Stimulated activated CD4-positive, alpha-beta T cell treated with anti-CD3 and anti-CD28 coated beads, Interleukin-1b, Interleukin-23, amount 100 ng/mL, for 24 hours (primary cell): ENCODE results near the gene ZRANB1.
"Not testable (repeated sequence)": the region's sequence is repeated elsewhere in the genome, so short reads cannot be mapped to it uniquely, and the experiment has no call there.

Experiments used
- DNase-seq, 4 experiments: peaks; one replicate each; pipeline ENCODE4 v3.0.0-alpha.2; 2020; ENCODE audit warnings: low read depth in 4 of 4, low spot score in 1 of 4

The ZRANB1 gene

DNA sequence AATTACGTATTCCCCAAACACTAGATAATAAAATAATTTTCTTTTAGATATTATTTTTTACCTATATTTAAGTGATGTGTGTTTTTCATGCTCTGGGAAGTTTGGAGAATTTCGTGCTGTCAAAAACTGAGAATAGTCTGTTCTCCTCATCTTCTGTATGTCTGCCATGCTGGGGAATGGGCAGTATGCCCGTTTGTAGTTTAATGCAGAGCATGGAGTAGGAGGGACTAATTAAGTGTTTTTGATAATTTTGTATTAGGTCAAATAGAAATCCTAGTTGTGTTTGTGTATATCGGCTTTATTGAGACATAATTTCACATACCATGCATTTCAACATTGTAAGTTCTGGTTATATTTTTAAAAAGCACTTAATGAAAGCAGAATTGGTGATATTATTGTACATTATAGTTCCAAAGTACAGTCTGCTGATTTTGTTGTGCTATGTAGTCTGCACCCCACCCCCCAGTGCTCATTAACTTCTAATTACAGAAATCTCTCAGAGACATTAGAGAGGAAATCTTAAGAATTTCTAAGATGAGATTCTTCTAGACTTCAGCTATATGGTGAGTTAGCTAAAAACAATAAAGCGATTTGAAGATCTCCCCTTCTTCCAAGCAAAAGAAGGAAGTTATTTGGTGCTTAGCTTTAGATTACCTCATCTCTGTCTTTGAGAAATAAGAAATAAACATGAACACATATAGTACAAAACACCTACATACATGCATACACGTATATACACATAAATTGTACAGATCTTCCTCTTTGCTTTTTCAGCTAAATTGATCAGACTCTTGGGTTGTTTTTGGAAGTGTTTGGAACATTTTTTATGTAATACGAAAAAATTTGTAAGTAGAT, 22.2 kb downstream of the ZRANB1 start:
- DNase-seq, result no peak

GRCh38 chr10:124966008-124966407, 24.1 kb downstream of the ZRANB1 start:
- DNase-seq, result no peak

GRCh38 chr10:124967255-124967654, 25.3 kb downstream of the ZRANB1 start:
- DNase-seq, result no peak

- no peak for DNase-seq
Observed at GRCh38 chr10:124971276-124971675, 29.4 kb downstream of the ZRANB1 start.

GRCh38 chr10:124972637-124973036, 30.7 kb downstream of the ZRANB1 start:
- no peak for DNase-seq

DNA sequence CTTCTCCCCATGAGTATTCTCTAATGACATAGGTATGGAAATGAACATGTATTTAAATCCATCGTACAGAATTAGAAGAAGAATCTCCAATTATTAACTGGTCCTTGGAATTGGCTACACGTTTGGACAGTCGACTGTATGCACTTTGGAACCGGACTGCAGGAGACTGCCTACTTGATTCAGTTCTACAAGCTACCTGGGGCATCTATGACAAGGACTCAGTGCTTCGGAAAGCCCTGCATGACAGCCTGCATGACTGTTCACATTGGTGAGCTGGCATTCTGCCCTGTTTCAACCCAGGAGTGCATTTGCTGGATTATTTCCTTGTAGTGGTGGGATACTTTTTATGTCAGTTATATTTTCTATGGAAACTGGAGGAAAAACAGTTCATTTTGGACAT, 32.2 kb downstream of the ZRANB1 start:
- DNase-seq, result no peak

DNA sequence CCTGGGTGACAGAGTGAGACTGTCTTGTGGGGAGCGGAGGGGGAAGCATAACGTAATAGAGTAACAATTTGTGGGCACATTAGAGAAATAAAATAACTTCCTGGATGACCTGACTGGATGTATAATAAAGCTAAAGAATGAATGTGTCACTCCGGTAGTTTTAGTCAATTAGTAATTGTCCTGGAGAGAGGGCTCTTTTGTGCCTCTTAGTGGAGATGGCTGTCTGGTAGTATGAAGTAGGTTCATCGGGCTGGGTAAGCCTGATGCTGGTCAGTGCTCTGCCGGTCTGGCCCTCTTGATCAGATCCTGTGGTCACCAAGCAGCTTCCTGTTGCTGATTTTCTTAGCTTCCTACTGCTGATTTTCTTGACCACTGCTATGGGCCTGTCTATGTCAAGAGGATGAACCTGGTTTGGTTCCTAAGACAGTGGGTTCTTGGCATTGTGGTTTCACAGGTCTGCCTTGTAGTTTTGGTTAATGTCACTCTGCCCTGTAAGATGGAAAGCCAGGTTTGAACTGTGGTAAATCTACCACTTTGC, 34.1 kb downstream of the ZRANB1 start:
- DNase-seq, result no peak

GRCh38 chr10:124977161-124977560, 35.2 kb downstream of the ZRANB1 start:
- no peak for DNase-seq

GRCh38 chr10:124977648-124978375, 35.9 kb downstream of the ZRANB1 start:
- DNase-seq, result no peak

DNA sequence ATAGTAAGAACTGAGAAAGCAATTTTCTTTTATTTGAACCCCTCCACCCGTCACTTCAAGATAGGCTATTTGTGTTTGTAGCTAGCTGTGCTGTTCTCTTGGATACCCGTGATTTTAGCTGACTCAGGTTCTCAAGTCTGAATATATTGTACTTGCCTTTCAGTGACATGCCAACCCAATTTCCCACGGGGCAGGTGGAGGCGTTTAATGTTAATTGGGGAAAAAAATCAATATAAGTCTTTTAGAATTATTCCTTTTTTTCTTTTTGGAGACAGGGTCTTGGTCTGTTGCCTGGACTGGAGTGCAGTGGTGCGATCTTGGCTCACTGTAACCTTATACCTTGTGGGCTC, 36.4 kb downstream of the ZRANB1 start:
- no peak for DNase-seq

DNA sequence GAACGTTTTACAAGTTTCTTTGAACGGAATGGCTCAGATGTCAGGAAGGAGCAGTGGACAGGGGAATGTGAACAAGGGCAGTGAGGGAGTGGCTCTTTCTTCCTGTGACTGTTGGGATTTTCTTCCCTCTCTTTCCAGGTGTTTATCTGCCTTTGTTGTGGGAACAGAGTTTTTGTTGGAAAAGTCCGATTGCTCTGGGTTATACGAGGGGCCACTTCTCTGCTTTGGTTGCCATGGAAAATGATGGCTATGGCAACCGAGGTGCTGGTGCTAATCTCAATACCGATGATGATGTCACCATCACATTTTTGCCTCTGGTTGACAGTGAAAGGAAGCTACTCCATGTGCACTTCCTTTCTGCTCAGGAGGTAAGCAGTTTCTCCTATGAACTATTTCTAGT, 41.4 kb downstream of the ZRANB1 start:
- no peak for DNase-seq

DNA sequence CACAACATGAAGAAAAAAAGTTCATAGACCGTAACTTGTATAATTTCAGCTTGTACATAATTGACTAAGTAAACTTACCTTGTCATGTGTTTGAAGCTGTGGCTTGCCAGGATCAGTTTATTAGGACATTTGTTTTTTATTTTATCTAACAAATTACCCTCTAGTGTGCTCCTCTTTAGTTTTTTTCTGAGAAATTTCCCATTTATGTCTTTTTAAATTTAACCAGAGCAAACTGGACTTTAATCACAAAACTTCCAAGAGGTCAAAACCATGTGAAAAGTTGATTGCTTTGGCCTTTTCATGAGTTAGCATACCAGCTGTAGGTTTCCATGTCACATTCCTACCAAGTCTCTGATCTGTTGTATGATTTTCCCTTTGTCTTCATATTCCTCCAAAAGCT, 42.5 kb downstream of the ZRANB1 start:
- DNase-seq, result no peak

DNA sequence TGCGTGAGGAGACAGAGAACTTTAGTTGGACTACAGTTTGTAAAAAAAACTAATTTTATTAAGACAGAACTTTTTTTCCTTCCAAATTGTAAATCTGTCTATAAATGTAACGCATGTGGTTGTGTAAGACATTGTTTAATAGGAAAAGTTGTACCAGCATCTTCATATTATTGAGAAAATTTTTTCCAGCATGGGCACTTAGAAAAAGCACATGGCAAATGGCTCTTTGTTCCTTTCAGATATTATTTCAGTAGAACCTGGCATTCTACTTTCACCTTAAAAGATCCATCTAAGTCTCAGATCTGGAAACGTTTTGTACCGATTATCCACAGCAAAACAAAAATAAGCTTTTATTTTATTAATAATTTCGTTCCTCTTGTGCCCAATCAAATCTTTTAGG, 43.2 kb downstream of the ZRANB1 start:
- DNase-seq, result no peak

DNA sequence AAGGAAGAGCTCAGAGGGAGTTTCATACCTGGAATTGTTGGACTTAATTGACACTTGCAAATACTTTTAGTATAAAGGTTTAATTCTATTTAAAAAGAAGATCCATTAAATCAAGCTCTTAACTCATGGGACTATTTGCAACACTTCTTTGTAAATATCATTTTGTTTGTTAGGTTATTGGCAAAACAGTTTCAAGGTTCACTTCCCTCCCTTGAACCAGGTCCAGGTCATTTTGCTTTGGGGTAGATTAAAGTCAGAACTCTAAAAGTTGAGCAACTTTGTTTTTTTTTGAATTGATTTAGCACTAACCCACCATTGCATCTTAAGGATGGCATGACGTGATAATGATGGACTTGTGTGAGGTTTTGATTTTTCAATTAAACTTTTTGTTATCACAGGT, 45.9 kb downstream of the ZRANB1 start:
- DNase-seq, result no peak

DNA sequence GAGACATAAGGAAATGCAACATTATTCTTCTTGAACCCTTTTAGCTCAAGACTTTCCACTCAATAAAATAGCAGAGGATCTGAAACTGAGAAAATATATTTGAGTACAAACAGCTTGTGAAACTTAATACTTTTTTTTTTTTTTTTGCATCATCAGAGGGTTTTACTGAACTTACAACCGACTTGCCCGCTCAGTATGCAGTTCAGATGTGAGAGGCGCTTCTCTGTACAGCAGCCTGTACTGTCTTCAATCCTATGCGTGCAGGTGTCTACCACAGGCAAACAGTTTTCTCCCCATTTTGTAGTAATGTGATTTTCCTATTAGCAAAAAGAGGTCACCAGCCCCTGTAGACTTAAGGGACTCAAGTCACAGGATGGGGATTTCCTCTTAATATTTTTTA, 46.8 kb downstream of the ZRANB1 start:
- DNase-seq, result not testable (repeated sequence)

DNA sequence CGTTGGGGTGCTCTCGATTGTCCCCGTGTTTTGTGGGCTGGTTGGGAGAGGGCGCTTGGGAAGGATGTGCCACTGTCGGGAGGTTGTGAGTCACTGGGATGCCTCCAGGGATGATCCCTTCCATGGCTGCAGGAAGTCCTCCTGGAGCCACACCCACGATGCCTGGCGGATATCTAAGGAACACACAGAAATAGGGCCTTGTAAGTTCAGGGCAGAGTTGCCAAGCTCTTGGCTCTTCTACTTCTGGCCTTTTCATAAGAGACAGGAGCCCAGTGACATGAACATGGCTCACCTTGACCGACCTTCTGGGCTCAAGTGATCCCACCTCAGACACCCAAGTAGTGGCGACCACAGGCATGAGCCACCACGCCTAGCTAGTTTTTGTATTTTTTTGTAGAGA, 47.6 kb downstream of the ZRANB1 start:
- DNase-seq, result no peak

GRCh38 chr10:124990671-124991625, 49.0 kb downstream of the ZRANB1 start:
- DNase-seq, result no peak

GRCh38 chr10:124991835-124992234, 49.9 kb downstream of the ZRANB1 start:
- DNase-seq, result no peak

- DNase-seq, result peak in 1 of 4 experiments; percentile 9
Observed at GRCh38 chr10:124992462-124993344, 50.8 kb downstream of the ZRANB1 start.

DNA sequence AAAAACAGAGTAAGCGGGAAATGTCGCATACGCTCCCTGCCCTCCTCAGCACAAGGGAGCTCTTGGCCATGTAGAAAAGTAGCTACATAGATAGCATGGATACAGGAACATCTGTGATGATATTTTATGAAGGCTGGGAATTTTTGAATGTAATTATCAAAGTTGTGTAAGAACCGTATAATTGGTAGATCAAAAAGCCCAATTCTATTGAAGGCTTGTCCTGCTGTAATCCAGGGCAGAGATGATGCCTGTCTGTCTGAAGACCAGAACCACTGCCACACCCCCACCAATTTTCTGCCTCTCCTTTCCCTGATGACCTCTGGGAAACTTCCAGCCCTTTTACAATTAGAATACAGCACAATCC, 51.4 kb downstream of the ZRANB1 start:
- no peak for DNase-seq
